ENCODE data around the gene TOPAZ1.

DNA sequence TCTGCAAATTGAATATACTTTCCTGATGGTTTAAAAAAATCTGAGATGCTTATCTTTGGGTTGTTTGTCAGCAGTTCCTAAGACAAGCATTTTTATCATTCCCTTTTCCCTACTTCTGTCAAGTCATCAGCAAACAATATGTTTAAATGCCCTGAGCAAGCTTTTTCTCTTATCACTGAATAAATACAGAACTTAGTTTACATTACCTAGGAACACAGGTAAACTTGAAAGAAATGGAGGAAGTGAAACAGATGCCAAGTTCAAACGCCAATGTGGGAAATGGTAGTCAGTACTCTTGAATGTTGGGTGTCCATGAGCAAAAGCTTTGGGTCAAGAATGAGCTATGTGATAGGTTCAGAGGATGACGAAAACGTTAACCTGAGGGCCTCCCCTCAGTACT is 79.6 kb downstream of the TOPAZ1 start:
- TF ChIP-seq POLR2A (IDR thresholded peaks at IDR 0.05; ENCODE audit: low read length): no peak
- TF ChIP-seq GATA1 (IDR thresholded peaks at IDR 0.05; ENCODE audit: low read depth, low read length): no peak
